Lower leg skin (tissue), 4 donors: ENCODE results near the gene CACNB4. TPM values are rescaled to one million over a fixed set of nuclear protein-coding genes. Genes with fewer than 3 reads are reported as not detected.
"Not testable (repeated sequence)": the region's sequence is repeated elsewhere in the genome, so short reads cannot be mapped to it uniquely, and the experiment has no call there.

Source experiments
- DNase-seq, 2 donors: peaks; one replicate each; pipeline ENCODE4 v3.0.0-alpha.2; 2019; ENCODE audit warnings: low spot score in 2 of 2
- H3K4me3 ChIP-seq: fragments of 200-600 bp; sonication (generic); 2 replicates; pipeline ENCODE4 v1.5.1; 2017; ENCODE audit warnings: mild to moderate bottlenecking, low read depth; ENCODE audit not compliant: poor library complexity, severe bottlenecking
- POLR2A ChIP-seq, 2 donors: fragments of 450-650 bp; IDR thresholded peaks; one replicate each; pipeline ENCODE4 v1.6.1; 2016 to 2017; ENCODE audit warnings: antibody characterized with exemption in 2 of 2, mild to moderate bottlenecking in 1 of 2, moderate library complexity in 1 of 2
- WGBS, 2 donors: methylation state at CpG; one replicate each; pipeline ENCODE4 v1.1.5; 2018; 5-methylcytosine and 5-hydroxymethylcytosine counted together
- intact Hi-C: fragments of 100-400 bp; cut with DNase I; formaldehyde crosslinking; loops from one replicate; pipeline ENCODE4 v1.15.0; 2023; ENCODE audit warnings: low total_unique reads
- total RNA-seq, 4 donors: library from RNA; depleted of rRNA; stranded (reverse); fragments of >200 nt; gene quantifications; one replicate each; pipeline ENCODE4 v1.1.0, GENCODE V29; 2016
- TF ChIP-seq, protein P1 (sequence below), 3 donors: fragments of 450-650 bp; IDR thresholded peaks; one replicate each; pipeline ENCODE4 v1.5.1; 2016; ENCODE audit warnings: antibody characterized with exemption in 3 of 3, mild to moderate bottlenecking in 3 of 3, moderate library complexity in 2 of 3

CACNB4 gene
- total RNA-seq, 4 donors from 2014 or later, result 2.4 to 6.3 (median 3.5) TPM

DNA sequence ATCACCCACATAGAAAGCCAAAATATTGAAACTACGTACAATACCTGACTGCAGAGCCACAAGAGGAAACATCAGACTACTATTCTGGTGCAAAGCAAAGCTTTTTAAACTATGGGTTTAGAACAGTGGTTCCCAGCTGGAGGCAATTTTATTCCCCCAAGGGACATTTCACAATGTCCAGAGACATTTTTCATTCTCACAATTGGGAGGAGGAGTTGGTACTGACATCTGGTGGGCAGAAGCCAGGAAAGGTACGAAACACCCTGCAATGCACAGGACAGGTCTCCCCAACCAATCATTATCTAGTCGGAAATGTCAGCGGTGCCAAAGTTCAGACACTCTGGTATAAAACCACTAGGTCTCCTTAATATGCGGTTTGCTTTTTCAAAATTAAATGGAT is 182.2 kb downstream of the CACNB4 start:
- 45 to 51% methylated on average over 5 of the region's 5 CpGs for WGBS, 2 donors
- intact Hi-C loops, result no loop called here
- no peak overlapping the region for H3K4me3 ChIP-seq
- TF ChIP-seq, protein P1, sequence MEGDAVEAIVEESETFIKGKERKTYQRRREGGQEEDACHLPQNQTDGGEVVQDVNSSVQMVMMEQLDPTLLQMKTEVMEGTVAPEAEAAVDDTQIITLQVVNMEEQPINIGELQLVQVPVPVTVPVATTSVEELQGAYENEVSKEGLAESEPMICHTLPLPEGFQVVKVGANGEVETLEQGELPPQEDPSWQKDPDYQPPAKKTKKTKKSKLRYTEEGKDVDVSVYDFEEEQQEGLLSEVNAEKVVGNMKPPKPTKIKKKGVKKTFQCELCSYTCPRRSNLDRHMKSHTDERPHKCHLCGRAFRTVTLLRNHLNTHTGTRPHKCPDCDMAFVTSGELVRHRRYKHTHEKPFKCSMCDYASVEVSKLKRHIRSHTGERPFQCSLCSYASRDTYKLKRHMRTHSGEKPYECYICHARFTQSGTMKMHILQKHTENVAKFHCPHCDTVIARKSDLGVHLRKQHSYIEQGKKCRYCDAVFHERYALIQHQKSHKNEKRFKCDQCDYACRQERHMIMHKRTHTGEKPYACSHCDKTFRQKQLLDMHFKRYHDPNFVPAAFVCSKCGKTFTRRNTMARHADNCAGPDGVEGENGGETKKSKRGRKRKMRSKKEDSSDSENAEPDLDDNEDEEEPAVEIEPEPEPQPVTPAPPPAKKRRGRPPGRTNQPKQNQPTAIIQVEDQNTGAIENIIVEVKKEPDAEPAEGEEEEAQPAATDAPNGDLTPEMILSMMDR (IDR thresholded peaks at IDR 0.05), result no peak
- TF ChIP-seq POLR2A (IDR thresholded peaks at IDR 0.05), result no peak
- DNase-seq, result no peak

- WGBS, 2 donors, result 82 to 95% methylated on average over 7 of the region's 7 CpGs
- H3K4me3 ChIP-seq, intact Hi-C loops, DNase-seq: not testable (repeated sequence)
Observed at GRCh38 chr2:151915629-151916025, 183.2 kb downstream of the CACNB4 start.

- intact Hi-C loops, result no loop called here
- TF ChIP-seq, protein P1 (IDR thresholded peaks at IDR 0.05), result no peak
- no peak for TF ChIP-seq POLR2A (IDR thresholded peaks at IDR 0.05)
- 89% methylated on average over 10 to 12 of the region's 12 CpGs for WGBS, 2 donors
Observed at GRCh38 chr2:151914989-151915628, 183.7 kb downstream of the CACNB4 start.

GRCh38 chr2:151908204-151908882 is 190.5 kb downstream of the CACNB4 start:
- TF ChIP-seq POLR2A (IDR thresholded peaks at IDR 0.05), result no peak
- TF ChIP-seq, protein P1 (IDR thresholded peaks at IDR 0.05), result no peak
- intact Hi-C loops, result no loop called here
- WGBS, 2 donors, result 82 to 83% methylated on average over 2 of the region's 2 CpGs
- H3K4me3 ChIP-seq, result no peak overlapping the region
- no peak for DNase-seq

More at GRCh38 chr2:151914989-151915628, 183.7 kb downstream of the CACNB4 start:
- H3K4me3 ChIP-seq, result no peak overlapping the region
- DNase-seq, result no peak

DNA sequence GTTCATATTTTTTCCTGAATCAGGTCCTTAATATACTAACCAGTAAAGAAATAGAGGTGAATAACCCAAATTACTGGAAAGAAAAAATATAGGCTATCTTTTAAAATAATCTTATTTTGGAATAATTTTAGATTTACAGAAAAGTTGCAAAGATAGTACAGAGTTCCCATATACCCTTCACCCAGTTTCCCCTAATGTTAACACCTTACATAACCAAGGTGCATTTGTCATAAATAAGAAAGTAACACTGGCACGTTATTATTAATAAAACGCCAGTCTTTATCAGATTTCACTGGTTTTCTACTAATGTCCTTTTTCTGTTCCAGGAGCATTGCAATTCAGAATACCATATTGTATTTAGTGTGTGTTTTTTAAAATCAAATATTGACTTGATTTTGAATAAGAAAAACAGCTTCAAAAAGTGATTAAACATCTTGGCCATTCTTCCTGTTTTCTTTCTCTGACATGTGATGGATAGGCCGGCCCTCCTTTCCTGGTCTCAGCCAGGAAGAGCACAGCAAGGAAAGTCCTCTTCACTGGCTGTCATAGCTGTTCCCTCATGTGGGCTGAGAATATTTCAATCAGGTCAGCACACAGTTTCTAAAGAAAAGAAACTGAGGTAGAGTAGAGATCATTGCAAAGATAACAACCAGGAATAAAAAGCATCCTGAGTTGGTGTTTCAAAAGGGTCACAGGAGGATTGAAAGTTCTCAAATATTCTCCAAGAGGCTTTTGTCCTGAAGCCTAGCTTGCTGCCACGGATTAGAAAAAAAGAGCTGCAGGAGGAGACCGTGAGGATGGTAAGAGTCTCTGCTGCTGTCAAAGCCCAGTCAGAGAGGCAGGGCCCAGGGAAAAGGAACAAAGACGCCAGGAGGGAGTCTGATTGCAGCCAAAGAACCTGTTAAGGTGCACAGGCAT is 191.3 kb downstream of the CACNB4 start:
- no peak for DNase-seq
- intact Hi-C loops, result no loop called here
- WGBS, 2 donors, result 66 to 70% methylated on average over 6 of the region's 6 CpGs
- H3K4me3 ChIP-seq, result no peak overlapping the region
- TF ChIP-seq POLR2A (IDR thresholded peaks at IDR 0.05), result no peak
- TF ChIP-seq, protein P1 (IDR thresholded peaks at IDR 0.05), result no peak

- TF ChIP-seq, protein P1 (IDR thresholded peaks at IDR 0.05), result no peak
- TF ChIP-seq POLR2A (IDR thresholded peaks at IDR 0.05), result no peak
- intact Hi-C loops, result no loop called here
- no peak overlapping the region for H3K4me3 ChIP-seq
- 76 to 80% methylated on average over 2 of the region's 2 CpGs for WGBS, 2 donors
- no peak for DNase-seq
Observed at GRCh38 chr2:151906633-151906998, 192.2 kb downstream of the CACNB4 start.
